Neural cell (in vitro differentiated cells): ENCODE measurements around the gene HLA-C. TPM values are rescaled to one million over a fixed set of nuclear protein-coding genes. Genes with fewer than 3 reads are reported as not detected.
"Not testable (repeated sequence)": the region's sequence is repeated elsewhere in the genome, so short reads cannot be mapped to it uniquely, and the experiment has no call there.

ENCODE experiments used
- H2AFZ ChIP-seq: fragments of 200-600, 300-800 bp; sonication (generic), shearing (Covaris generic); 2 replicates; pipeline ENCODE4 v1.6.0; 2014; ENCODE audit warnings: low read depth, mild to moderate bottlenecking, antibody characterized with exemption, low read length, moderate library complexity
- H3F3A ChIP-seq: fragments of 200-600 bp; shearing (Covaris generic); 2 replicates; pipeline ENCODE4 v1.6.1; 2016; ENCODE audit warnings: mild to moderate bottlenecking, moderate library complexity, mixed read lengths, antibody characterized with exemption, low read length; ENCODE audit not compliant: insufficient read depth, poor library complexity, severe bottlenecking
- H3K27ac ChIP-seq: fragments of 200-600, 300-800 bp; sonication (generic), shearing (Covaris generic); 2 replicates; pipeline ENCODE4 v1.5.1; 2014; ENCODE audit warnings: mild to moderate bottlenecking, low read length, moderate library complexity
- H3K27me3 ChIP-seq: fragments of 300-800, 200-600 bp; sonication (generic), shearing (Covaris generic); 2 replicates; pipeline ENCODE4 v1.6.0; 2014; ENCODE audit warnings: mild to moderate bottlenecking, low read depth, low read length, moderate library complexity; ENCODE audit not compliant: insufficient read depth
- H3K36me3 ChIP-seq: fragments of 300-800, 200-600 bp; sonication (generic), shearing (Covaris generic); 2 replicates; pipeline ENCODE4 v1.5.1; 2014; ENCODE audit warnings: mild to moderate bottlenecking, antibody characterized with exemption, low read length, moderate library complexity; ENCODE audit not compliant: insufficient read depth
- H3K4me2 ChIP-seq: fragments of 300-800, 200-600 bp; sonication (generic), shearing (Covaris generic); 2 replicates; pipeline ENCODE4 v1.6.0; 2014; ENCODE audit warnings: mild to moderate bottlenecking, low read length
- H3K4me3 ChIP-seq: fragments of 300-800, 200-600 bp; sonication (generic), shearing (Covaris generic); 2 replicates; pipeline ENCODE4 v1.5.1; 2014; ENCODE audit warnings: mild to moderate bottlenecking, low read length, moderate library complexity
- H3K79me2 ChIP-seq: fragments of 200-600 bp; shearing (Covaris generic); replicated peaks from 2 replicates; pipeline ENCODE4 v1.6.0; 2014; ENCODE audit warnings: mild to moderate bottlenecking, low read length, moderate library complexity; ENCODE audit not compliant: insufficient read depth
- H3K9ac ChIP-seq: fragments of 300-800, 200-600 bp; sonication (generic), shearing (Covaris generic); 2 replicates; pipeline ENCODE4 v1.6.1; 2016; ENCODE audit warnings: mild to moderate bottlenecking, low read length, mixed read lengths
- H3K9me2 ChIP-seq: fragments of 200-600 bp; shearing (Covaris generic); 2 replicates; pipeline ENCODE4 v1.6.1; 2016; ENCODE audit warnings: mild to moderate bottlenecking, low read length, mixed read lengths; ENCODE audit not compliant: insufficient read depth
- H3K9me3 ChIP-seq: fragments of 200-600, 300-800 bp; sonication (generic), shearing (Covaris generic); 2 replicates; pipeline ENCODE4 v1.6.1; 2016; ENCODE audit warnings: mild to moderate bottlenecking, mixed run types, low read length, moderate library complexity, mixed read lengths
- H4K20me1 ChIP-seq: fragments of 200-600 bp; shearing (Covaris generic); 2 replicates; pipeline ENCODE4 v1.6.1; 2016; ENCODE audit warnings: mild to moderate bottlenecking, mixed run types; ENCODE audit not compliant: insufficient read depth
- EP300 ChIP-seq: fragments of 450-650 bp; conservative IDR thresholded peaks from 2 replicates; pipeline ENCODE4 v1.6.1; 2014; ENCODE audit warnings: antibody characterized with exemption, mild to moderate bottlenecking, moderate library complexity; ENCODE audit not compliant: poor library complexity, severe bottlenecking
- EZH2 ChIP-seq: fragments of 200-600, 300-800 bp; shearing (Covaris generic), sonication (generic); IDR thresholded peaks from 2 replicates; pipeline ENCODE4 v1.6.1; 2014; ENCODE audit warnings: antibody characterized with exemption, low read length, borderline replicate concordance, mild to moderate bottlenecking; ENCODE audit not compliant: insufficient read depth, poor library complexity, severe bottlenecking
- MXI1 ChIP-seq: fragments of 450-650 bp; conservative IDR thresholded peaks from 2 replicates; pipeline ENCODE4 v1.6.1; 2014; ENCODE audit warnings: antibody characterized with exemption, mild to moderate bottlenecking; ENCODE audit not compliant: poor library complexity, severe bottlenecking
- POLR2AphosphoS5 ChIP-seq: IDR thresholded peaks from 2 replicates; pipeline ENCODE4 v1.6.1; 2012
- RAD21 ChIP-seq: fragments of 450-650 bp; conservative IDR thresholded peaks from 2 replicates; pipeline ENCODE4 v1.6.1; 2014; ENCODE audit warnings: antibody characterized with exemption, mild to moderate bottlenecking, moderate library complexity
- SMC3 ChIP-seq: fragments of 450-650 bp; conservative IDR thresholded peaks from 2 replicates; pipeline ENCODE4 v1.6.1; 2014; ENCODE audit warnings: antibody characterized with exemption, mild to moderate bottlenecking, moderate library complexity; ENCODE audit not compliant: poor library complexity
- TAF1 ChIP-seq: IDR thresholded peaks from 2 replicates; pipeline ENCODE4 v1.6.1; 2012; ENCODE audit warnings: low read depth
- polyA plus RNA-seq: library from polyadenylated mRNA; depleted of rRNA; stranded (reverse); fragments of >200 nt; gene quantifications from 2 replicates; pipeline ENCODE4 v1.2.3, GENCODE V29; 2014
- TF ChIP-seq, protein P1 (sequence below): fragments of 450-650 bp; IDR thresholded peaks from 2 replicates; pipeline ENCODE4 v1.5.1; 2014; ENCODE audit warnings: antibody characterized with exemption, mild to moderate bottlenecking, moderate library complexity; ENCODE audit not compliant: poor library complexity, severe bottlenecking
- TF ChIP-seq, protein P2 (sequence below): IDR thresholded peaks from 2 replicates; pipeline ENCODE4 v1.6.1; 2012; ENCODE audit warnings: borderline replicate concordance

HLA-C gene
- polyA plus RNA-seq, 1 donor from 2014 or later = 18.0 TPM

DNA sequence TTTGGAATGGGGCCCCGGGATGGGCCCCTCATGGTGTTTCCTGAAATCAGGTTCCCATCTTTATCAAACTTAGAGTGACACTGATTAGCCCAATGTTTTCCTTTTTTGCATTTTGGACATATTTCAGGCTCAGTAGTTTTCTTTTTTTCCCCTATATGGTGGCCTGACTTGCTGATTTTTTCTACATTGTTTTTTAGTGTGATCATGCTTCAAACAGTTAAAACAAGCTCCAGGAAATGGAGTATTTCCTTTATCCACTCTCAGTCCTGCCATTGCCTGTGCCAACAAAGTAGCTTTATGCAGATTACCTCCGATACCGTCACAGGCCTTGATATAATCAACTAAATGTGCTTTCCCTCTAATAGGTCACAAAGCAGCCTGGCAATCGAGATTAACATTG, 37.8 kb downstream of the HLA-C start:
- H3K4me3 ChIP-seq, H2AFZ ChIP-seq: not testable (repeated sequence)

GRCh38 chr6:31228476-31228875, 43.4 kb downstream of the HLA-C start:
- H3K4me3 ChIP-seq = no peak overlapping the region
- H3K9ac ChIP-seq = no peak overlapping the region
- H3K9me3 ChIP-seq = no peaks in the 10 kb centered on the region
- H3K9me2 ChIP-seq = no peaks in the 10 kb centered on the region
- no peak overlapping the region for H2AFZ ChIP-seq
- TF ChIP-seq, protein P1, sequence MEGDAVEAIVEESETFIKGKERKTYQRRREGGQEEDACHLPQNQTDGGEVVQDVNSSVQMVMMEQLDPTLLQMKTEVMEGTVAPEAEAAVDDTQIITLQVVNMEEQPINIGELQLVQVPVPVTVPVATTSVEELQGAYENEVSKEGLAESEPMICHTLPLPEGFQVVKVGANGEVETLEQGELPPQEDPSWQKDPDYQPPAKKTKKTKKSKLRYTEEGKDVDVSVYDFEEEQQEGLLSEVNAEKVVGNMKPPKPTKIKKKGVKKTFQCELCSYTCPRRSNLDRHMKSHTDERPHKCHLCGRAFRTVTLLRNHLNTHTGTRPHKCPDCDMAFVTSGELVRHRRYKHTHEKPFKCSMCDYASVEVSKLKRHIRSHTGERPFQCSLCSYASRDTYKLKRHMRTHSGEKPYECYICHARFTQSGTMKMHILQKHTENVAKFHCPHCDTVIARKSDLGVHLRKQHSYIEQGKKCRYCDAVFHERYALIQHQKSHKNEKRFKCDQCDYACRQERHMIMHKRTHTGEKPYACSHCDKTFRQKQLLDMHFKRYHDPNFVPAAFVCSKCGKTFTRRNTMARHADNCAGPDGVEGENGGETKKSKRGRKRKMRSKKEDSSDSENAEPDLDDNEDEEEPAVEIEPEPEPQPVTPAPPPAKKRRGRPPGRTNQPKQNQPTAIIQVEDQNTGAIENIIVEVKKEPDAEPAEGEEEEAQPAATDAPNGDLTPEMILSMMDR = no peak
- TF ChIP-seq POLR2AphosphoS5 (no peak), SMC3 (no peak), TAF1 (no peak), EZH2 (no peak), MXI1 (no peak), RAD21 (no peak), EP300 (no peak)
- TF ChIP-seq, protein P2, sequence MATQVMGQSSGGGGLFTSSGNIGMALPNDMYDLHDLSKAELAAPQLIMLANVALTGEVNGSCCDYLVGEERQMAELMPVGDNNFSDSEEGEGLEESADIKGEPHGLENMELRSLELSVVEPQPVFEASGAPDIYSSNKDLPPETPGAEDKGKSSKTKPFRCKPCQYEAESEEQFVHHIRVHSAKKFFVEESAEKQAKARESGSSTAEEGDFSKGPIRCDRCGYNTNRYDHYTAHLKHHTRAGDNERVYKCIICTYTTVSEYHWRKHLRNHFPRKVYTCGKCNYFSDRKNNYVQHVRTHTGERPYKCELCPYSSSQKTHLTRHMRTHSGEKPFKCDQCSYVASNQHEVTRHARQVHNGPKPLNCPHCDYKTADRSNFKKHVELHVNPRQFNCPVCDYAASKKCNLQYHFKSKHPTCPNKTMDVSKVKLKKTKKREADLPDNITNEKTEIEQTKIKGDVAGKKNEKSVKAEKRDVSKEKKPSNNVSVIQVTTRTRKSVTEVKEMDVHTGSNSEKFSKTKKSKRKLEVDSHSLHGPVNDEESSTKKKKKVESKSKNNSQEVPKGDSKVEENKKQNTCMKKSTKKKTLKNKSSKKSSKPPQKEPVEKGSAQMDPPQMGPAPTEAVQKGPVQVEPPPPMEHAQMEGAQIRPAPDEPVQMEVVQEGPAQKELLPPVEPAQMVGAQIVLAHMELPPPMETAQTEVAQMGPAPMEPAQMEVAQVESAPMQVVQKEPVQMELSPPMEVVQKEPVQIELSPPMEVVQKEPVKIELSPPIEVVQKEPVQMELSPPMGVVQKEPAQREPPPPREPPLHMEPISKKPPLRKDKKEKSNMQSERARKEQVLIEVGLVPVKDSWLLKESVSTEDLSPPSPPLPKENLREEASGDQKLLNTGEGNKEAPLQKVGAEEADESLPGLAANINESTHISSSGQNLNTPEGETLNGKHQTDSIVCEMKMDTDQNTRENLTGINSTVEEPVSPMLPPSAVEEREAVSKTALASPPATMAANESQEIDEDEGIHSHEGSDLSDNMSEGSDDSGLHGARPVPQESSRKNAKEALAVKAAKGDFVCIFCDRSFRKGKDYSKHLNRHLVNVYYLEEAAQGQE = no peak
- H3K27me3 ChIP-seq = no peaks in the 10 kb centered on the region
- H3F3A ChIP-seq = no peaks in the 10 kb centered on the region
- no peaks in the 10 kb centered on the region for H4K20me1 ChIP-seq
- no peaks in the 10 kb centered on the region for H3K36me3 ChIP-seq
- no peak overlapping the region for H3K4me2 ChIP-seq
- no peak overlapping the region for H3K27ac ChIP-seq
- H3K79me2 ChIP-seq = no peaks in the 10 kb centered on the region

More for the DNA sequence above, 37.8 kb downstream of the HLA-C start:
- H3K9me3 ChIP-seq, H3F3A ChIP-seq, H3K36me3 ChIP-seq, H3K27me3 ChIP-seq, H3K27ac ChIP-seq, H3K79me2 ChIP-seq, H3K9ac ChIP-seq, H3K4me2 ChIP-seq, H3K9me2 ChIP-seq, H4K20me1 ChIP-seq: not testable (repeated sequence)

DNA sequence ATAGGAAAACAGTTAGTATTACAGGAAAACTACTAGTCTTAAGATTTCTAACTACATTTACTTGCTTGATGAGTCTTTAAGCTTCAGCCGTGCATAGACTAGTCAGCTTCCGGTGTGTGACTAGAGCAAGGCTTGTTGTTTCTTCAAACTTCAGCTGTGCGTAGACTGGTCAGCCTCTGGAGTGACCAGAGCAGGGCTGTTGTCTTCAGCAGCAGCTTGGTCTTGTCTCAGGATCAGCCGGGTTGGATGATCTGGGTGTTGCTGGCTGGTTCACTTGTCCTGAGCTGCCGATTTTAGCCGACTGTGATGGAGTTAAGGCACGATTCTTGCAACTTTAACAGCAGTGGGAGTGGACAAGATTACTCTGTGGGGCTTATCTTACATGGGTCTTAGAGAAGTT, 44.7 kb downstream of the HLA-C start:
- Histone ChIP-seq H3K4me3 (no peak overlapping the region), H3K9me2 (no peaks in the 10 kb centered on the region), H3F3A (no peaks in the 10 kb centered on the region), H3K36me3 (no peaks in the 10 kb centered on the region), H3K27ac (no peak overlapping the region), H3K4me2 (no peak overlapping the region), H3K9me3 (no peaks in the 10 kb centered on the region), H3K27me3 (no peaks in the 10 kb centered on the region), H3K79me2 (no peaks in the 10 kb centered on the region), H2AFZ (no peak overlapping the region), H4K20me1 (no peaks in the 10 kb centered on the region), H3K9ac (no peak overlapping the region)
- TF ChIP-seq, protein P1 = no peak
- TF ChIP-seq RAD21 = no peak
